ENCODE results near the gene LHX6. TPM values are rescaled to one million over a fixed set of nuclear protein-coding genes. Genes with fewer than 3 reads are reported as not detected.

LHX6 gene
- total and polyA plus RNA-seq, 9 of the 15 experiments (the other 6 are each of a cell fraction or from before 2014, with no cell fraction given) = 2.8 to 16.3 (median 7.9) TPM

DNA sequence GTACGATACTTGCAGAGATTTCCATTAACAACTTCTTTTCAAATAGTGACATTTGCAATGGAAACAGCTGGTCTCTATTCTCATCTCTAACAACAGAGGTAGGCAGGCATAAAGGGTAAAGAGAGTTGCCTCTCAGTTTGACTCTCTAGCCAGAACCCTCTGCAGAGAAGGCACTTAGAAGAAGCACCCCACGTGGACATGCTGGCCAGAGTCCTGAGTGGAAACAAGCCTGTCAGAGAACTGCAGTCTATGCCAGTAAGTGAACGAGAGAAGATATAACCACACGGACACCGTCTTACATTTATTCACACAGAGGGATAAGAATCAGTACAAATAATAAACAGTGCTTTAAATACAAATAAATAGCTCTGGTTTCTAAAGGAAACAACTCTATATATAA lies 11.0 kb upstream of the LHX6 start (continued):
- TF ChIP-seq ETV6 (IDR thresholded peaks at IDR 0.05; ENCODE audit: borderline replicate concordance in 1 of 2, low read depth in 2 of 2, low read length in 1 of 2) = no peak
- no peak for TF ChIP-seq ETV6 (CRISPR knock-in tag; IDR thresholded peaks at IDR 0.05; ENCODE audit: borderline replicate concordance)
- TF ChIP-seq SMC3 (conservative IDR thresholded peaks at IDR 0.05; ENCODE audit: insufficient read depth, low read depth, low read length) = no peak

DNA sequence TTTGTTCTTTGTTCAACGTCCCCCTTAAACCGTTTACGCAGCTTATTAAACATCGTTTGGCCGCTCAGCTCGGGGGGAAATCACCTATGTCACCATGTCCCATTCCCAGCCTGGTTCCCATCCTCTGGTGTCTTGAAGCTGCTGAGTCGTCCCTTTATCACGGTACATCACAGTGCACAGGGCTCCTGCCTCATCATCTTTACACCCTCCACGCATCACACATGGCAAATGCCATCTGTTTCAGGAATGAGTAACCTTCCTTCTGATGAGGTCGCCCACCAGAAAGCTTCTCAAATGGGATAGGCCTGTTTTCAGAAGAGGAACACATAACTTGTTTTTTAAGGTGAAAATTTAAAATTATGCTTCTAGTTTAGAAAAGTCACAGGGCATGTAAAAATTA lies 7.9 kb upstream of the LHX6 start:
- H3K9me1 ChIP-seq (ENCODE audit: control insufficient read depth, insufficient read depth, low read length) = no peaks in the 10 kb centered on the region
- intact Hi-C loops (cut with micrococcal nuclease) = no loop called here
- no peak overlapping the region for H3K4me2 ChIP-seq (ENCODE audit: insufficient read depth, low read length)
- H3K36me3 ChIP-seq (ENCODE audit: control insufficient read depth, insufficient read depth, low read length) = peaks cover 20% of the 10 kb centered on the region
- no peaks in the 10 kb centered on the region for H3K9me3 ChIP-seq (replicated peaks; ENCODE audit: control insufficient read depth, insufficient read depth, low read depth, low read length)
- no peak overlapping the region for H3K4me3 ChIP-seq
- no peak for FAIRE-seq
- ChIA-PET POLR2A (interaction anchor here (1.1 kb wide), 1 partner anchor 10 kb away, joined by 4 read pairs; no protein-coding TSS in a partner anchor), CTCF (ENCODE audit: low intra/inter-chr PET ratio) (interaction anchor here (0.6 kb wide), 1 partner anchor 107 kb away, joined by 3 read pairs; no protein-coding TSS in a partner anchor)
- no peak for DNase-seq (ENCODE audit: extremely low read depth in 1 of 4, low spot score in 3 of 4)
- H3K4me1 ChIP-seq (replicated peaks in 1 of 2; ENCODE audit: control insufficient read depth in 2 of 2, insufficient read depth in 2 of 2, low read length in 2 of 2) = peaks cover 2 to 9% of the 10 kb centered on the region in 2 experiments; a peak in 3 of 5 replicates
- no peak overlapping the region for H2AFZ ChIP-seq (ENCODE audit: low read depth, low read length)
- TF ChIP-seq MECOM (CRISPR knock-in tag; IDR thresholded peaks at IDR 0.05) (no peak), ARID1B (IDR thresholded peaks at IDR 0.05) (no peak), ZNF316 (IDR thresholded peaks at IDR 0.05) (peak; percentile 32; the same call in 1 of the 2 replicates), PTBP1 (IDR thresholded peaks at IDR 0.05; ENCODE audit: low read depth, low read length) (no peak)
- H3K27ac ChIP-seq (ENCODE audit: extremely low read depth, low read depth, low read length) = no peak overlapping the region
- no peaks in the 10 kb centered on the region for H4K20me1 ChIP-seq (replicated peaks; ENCODE audit: control insufficient read depth, insufficient read depth, low read length)
- in situ Hi-C loops (cut with MboI) = no loop called here
- ATAC-seq = 0 out of 3 replicates have a peak, but pooled peaks have one; percentile 17
- H3K79me2 ChIP-seq (ENCODE audit: control insufficient read depth, insufficient read depth, low read length) = no peaks in the 10 kb centered on the region
- BruUV-seq (replicated peaks) = no TSS peak
- H3K9ac ChIP-seq (ENCODE audit: insufficient read depth in 1 of 2, low read depth in 2 of 2, low read length in 2 of 2) = no peak overlapping the region
- no peaks in the 10 kb centered on the region for H3K27me3 ChIP-seq (ENCODE audit: control insufficient read depth in 2 of 2, insufficient read depth in 2 of 2, low read length in 2 of 2)
- WGBS (ENCODE audit: insufficient coverage, low coverage, missing lambda C conversion rate) = 51% methylated on average over 10 of the region's 10 CpGs

Measured in K562 (cell line).